Glomerular visceral epithelial cell (primary cell): Measurements from ENCODE around the gene ZNF492.
"Not testable (repeated sequence)": the region's sequence is repeated elsewhere in the genome, so short reads cannot be mapped to it uniquely, and the experiment has no call there.

ENCODE experiments used
- DNase-seq: peaks from one replicate; pipeline ENCODE4 v3.0.0-alpha.2; 2016; ENCODE audit errors: extremely low spot score

ZNF492 gene

GRCh38 chr19:22633706-22634449, at the start of gene ZNF492:
TSS of gene ZNF492 (plus strand) at chr19:22634324. CDS start at chr19:22653400, 19,076 bp downstream.
- not testable (repeated sequence) for DNase-seq

GRCh38 chr19:22595422-22595821, 38.7 kb upstream of the ZNF492 start:
- DNase-seq = no peak

GRCh38 chr19:22595918-22596341, 38.2 kb upstream of the ZNF492 start:
- DNase-seq = no peak

GRCh38 chr19:22600690-22601648, 33.2 kb upstream of the ZNF492 start:
- DNase-seq = no peak

GRCh38 chr19:22601906-22602630, 32.1 kb upstream of the ZNF492 start:
- no peak for DNase-seq

GRCh38 chr19:22602631-22603272, 31.4 kb upstream of the ZNF492 start:
- no peak for DNase-seq

GRCh38 chr19:22603518-22604440, 30.3 kb upstream of the ZNF492 start:
- DNase-seq = no peak

- DNase-seq = no peak
Observed at GRCh38 chr19:22604571-22605274, 29.4 kb upstream of the ZNF492 start.

GRCh38 chr19:22605275-22606211, 28.6 kb upstream of the ZNF492 start:
- no peak for DNase-seq

- no peak for DNase-seq
Observed at GRCh38 chr19:22606212-22606553, 27.9 kb upstream of the ZNF492 start.

GRCh38 chr19:22606954-22607652, 27.0 kb upstream of the ZNF492 start:
- DNase-seq = no peak

GRCh38 chr19:22607653-22608430, 26.3 kb upstream of the ZNF492 start:
- no peak for DNase-seq

GRCh38 chr19:22608441-22608840, 25.7 kb upstream of the ZNF492 start:
- DNase-seq = no peak

GRCh38 chr19:22609630-22610029, 24.5 kb upstream of the ZNF492 start:
- DNase-seq = no peak

- DNase-seq = no peak
Observed at GRCh38 chr19:22610121-22610520, 24.0 kb upstream of the ZNF492 start.

GRCh38 chr19:22612316-22612715, 21.8 kb upstream of the ZNF492 start:
- DNase-seq = no peak

- no peak for DNase-seq
Observed at GRCh38 chr19:22616659-22617058, 17.5 kb upstream of the ZNF492 start.
